Loucy (cell line): Measurements from ENCODE around the gene LIN52.

Source experiments
- EZH2phosphoT487 ChIP-seq: fragments of 200-600 bp; IDR thresholded peaks from 2 replicates; pipeline ENCODE4 v1.6.1; 2018; ENCODE audit warnings: antibody characterized with exemption, mild to moderate bottlenecking, moderate library complexity, borderline replicate concordance
- TF ChIP-seq, protein P1 (sequence below): fragments of 200-600 bp; sonication (generic); conservative IDR thresholded peaks from 2 replicates; pipeline ENCODE4 v1.5.1; 2014; ENCODE audit warnings: mild to moderate bottlenecking, antibody characterized with exemption, low read length

DNA sequence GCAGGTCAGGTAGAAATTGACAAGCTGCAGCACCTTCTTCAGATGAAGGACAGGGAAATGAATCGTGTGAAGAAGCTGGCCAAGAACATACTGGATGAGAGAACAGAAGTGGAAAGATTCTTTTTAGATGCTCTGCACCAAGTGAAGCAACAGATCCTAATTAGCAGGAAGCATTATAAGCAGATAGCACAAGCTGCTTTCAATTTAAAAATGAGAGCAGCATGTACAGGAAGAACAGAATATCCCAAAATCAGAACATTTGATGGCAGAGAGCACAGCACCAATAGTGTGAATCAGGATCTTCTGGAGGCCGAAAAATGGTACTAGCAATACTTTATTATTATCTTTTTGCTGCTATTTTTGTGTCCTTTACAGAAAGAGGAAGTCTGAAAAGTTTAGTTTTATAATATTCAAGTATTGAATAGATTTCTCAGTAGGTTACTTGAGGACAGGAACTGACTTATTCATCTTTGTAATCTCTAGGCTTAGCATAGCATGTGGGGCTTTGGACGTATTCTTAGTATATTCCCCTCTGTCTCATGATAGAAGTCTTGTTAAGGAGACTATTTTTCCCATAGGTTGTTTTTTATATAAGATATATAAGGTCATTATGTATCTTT, 34.8 kb upstream of the LIN52 start:
- TF ChIP-seq, protein P1, sequence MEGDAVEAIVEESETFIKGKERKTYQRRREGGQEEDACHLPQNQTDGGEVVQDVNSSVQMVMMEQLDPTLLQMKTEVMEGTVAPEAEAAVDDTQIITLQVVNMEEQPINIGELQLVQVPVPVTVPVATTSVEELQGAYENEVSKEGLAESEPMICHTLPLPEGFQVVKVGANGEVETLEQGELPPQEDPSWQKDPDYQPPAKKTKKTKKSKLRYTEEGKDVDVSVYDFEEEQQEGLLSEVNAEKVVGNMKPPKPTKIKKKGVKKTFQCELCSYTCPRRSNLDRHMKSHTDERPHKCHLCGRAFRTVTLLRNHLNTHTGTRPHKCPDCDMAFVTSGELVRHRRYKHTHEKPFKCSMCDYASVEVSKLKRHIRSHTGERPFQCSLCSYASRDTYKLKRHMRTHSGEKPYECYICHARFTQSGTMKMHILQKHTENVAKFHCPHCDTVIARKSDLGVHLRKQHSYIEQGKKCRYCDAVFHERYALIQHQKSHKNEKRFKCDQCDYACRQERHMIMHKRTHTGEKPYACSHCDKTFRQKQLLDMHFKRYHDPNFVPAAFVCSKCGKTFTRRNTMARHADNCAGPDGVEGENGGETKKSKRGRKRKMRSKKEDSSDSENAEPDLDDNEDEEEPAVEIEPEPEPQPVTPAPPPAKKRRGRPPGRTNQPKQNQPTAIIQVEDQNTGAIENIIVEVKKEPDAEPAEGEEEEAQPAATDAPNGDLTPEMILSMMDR = no peak
- no peak for TF ChIP-seq EZH2phosphoT487
